HepG2 (cell line): ENCODE measurements around the gene CNKSR3. TPM values are rescaled to one million over a fixed set of nuclear protein-coding genes. Genes with fewer than 3 reads are reported as not detected.

ENCODE experiments used
- ATAC-seq: fragments of 200-7000 bp; cut with Tn5 transposase; 3 replicates; pipeline ENCODE4 v1.9.1; 2020; ENCODE audit warnings: mild to moderate bottlenecking, moderate library complexity
- BruUV-seq: library from RNA; stranded (reverse); fragments of 400-500 nt; replicated peaks from 2 replicates; lab custom pipeline; 2021; lab: Mats Ljungman, UMichigan
- CTCF ChIA-PET: fragments of 300-600 bp; formaldehyde crosslinking; extraction: SDS; loops from one replicate; lab custom pipeline; 2021; ENCODE audit warnings: low total read pairs, inconsistent platforms, low intra/inter-chr PET ratio; lab: Yijun Ruan, JAX
- POLR2A ChIA-PET: fragments of 350-600 bp; sonication (Branson Sonifier 250); formaldehyde crosslinking; loops from one replicate; lab custom pipeline; 2020; ENCODE audit warnings: antibody characterized with exemption, inconsistent platforms; lab: Yijun Ruan, JAX
- DNase-seq: peaks from one replicate; pipeline ENCODE4 v3.0.0-alpha.2; 2015; ENCODE audit warnings: low spot score
- FAIRE-seq: peaks from 3 replicates; lab custom pipeline; 2011; peaks lifted over from hg19 to GRCh38; lab: Jason Lieb, UNC
- H2AFZ ChIP-seq: one replicate; pipeline ENCODE4 v1.6.1; 2011; ENCODE audit warnings: low read length, inconsistent platforms
- H3K27ac ChIP-seq: fragments of 300-600 bp; 3 replicates; pipeline ENCODE4 v1.8.0; 2011; ENCODE audit warnings: mixed run types, mild to moderate bottlenecking, mixed read lengths, low read length, inconsistent platforms; ENCODE audit not compliant: insufficient read depth; ENCODE audit errors: extremely low read length
- H3K27me3 ChIP-seq, 2 experiments: fragments of 200-600 bp in 1 of 2; 2 replicates in 1 of 2; 3 replicates in 1 of 2; pipeline versions ENCODE4 v1.6.0 to v1.8.0; 2011; ENCODE audit warnings: low read length in 2 of 2, mild to moderate bottlenecking in 2 of 2, moderate library complexity in 2 of 2, inconsistent platforms in 1 of 2; ENCODE audit not compliant: insufficient read depth in 2 of 2, control insufficient read depth in 1 of 2
- H3K36me3 ChIP-seq, 2 experiments: fragments of 200-600 bp in 1 of 2; replicated peaks in 1 of 2; 2 replicates in 1 of 2; 3 replicates in 1 of 2; pipeline versions ENCODE4 v1.5.1 to v1.8.0; 2011; ENCODE audit warnings: low read length in 2 of 2, inconsistent platforms in 1 of 2; ENCODE audit not compliant: insufficient read depth in 2 of 2, control insufficient read depth in 1 of 2
- H3K4me1 ChIP-seq: 2 replicates; pipeline ENCODE4 v1.5.1; 2012; ENCODE audit warnings: low read length, inconsistent platforms; ENCODE audit not compliant: insufficient read depth
- H3K4me2 ChIP-seq: 2 replicates; pipeline ENCODE4 v1.6.0; 2011; ENCODE audit warnings: low read depth, low read length, inconsistent platforms
- H3K4me3 ChIP-seq, 3 experiments: fragments of 200-600 bp in 1 of 3; sonication (generic), shearing (Covaris generic) in 1 of 3; replicated peaks in 1 of 3; 2 replicates each; pipeline ENCODE4 v1.5.1; 2011 to 2016; ENCODE audit warnings: low read length in 3 of 3, inconsistent platforms in 2 of 3, low read depth in 2 of 3, mild to moderate bottlenecking in 2 of 3, control low read depth in 1 of 3, mixed read lengths in 1 of 3; ENCODE audit not compliant: insufficient read depth in 1 of 3
- H3K79me2 ChIP-seq: one replicate; pipeline ENCODE4 v1.6.1; 2011; ENCODE audit warnings: low read length, inconsistent platforms; ENCODE audit not compliant: insufficient read depth
- H3K9ac ChIP-seq: 2 replicates; pipeline ENCODE4 v1.6.0; 2011; ENCODE audit warnings: mild to moderate bottlenecking, low read depth, low read length, inconsistent platforms; ENCODE audit not compliant: insufficient read depth
- H3K9me3 ChIP-seq: 2 replicates; pipeline ENCODE4 v1.5.1; 2012; ENCODE audit warnings: mild to moderate bottlenecking, low read length
- H4K20me1 ChIP-seq: 2 replicates; pipeline ENCODE4 v1.6.0; 2011; ENCODE audit warnings: inconsistent platforms, mild to moderate bottlenecking, low read length, moderate library complexity; ENCODE audit not compliant: insufficient read depth
- ARID2 ChIP-seq: sonication (generic); formaldehyde crosslinking; IDR thresholded peaks from 2 replicates; pipeline ENCODE4 v1.8.1; 2022; ENCODE audit warnings: mild to moderate bottlenecking, missing genetic modification reagents, borderline replicate concordance
- CC2D1A ChIP-seq: sonication (generic); formaldehyde crosslinking; IDR thresholded peaks from 2 replicates; pipeline ENCODE4 v1.8.1; 2023; ENCODE audit warnings: mild to moderate bottlenecking, missing genetic modification reagents
- FOXO1 ChIP-seq: sonication (generic); formaldehyde crosslinking; IDR thresholded peaks from 2 replicates; pipeline ENCODE4 v1.4.0; 2020; ENCODE audit warnings: missing genetic modification reagents
- HNF4A ChIP-seq: sonication (generic); formaldehyde crosslinking; IDR thresholded peaks from 2 replicates; pipeline ENCODE4 v1.4.0; 2020; ENCODE audit warnings: missing genetic modification reagents
- HOXD1 ChIP-seq: sonication (generic); formaldehyde crosslinking; IDR thresholded peaks from 2 replicates; pipeline ENCODE4 v1.5.0; 2020; ENCODE audit warnings: missing genetic modification reagents
- JUNB ChIP-seq: sonication (generic); formaldehyde crosslinking; IDR thresholded peaks from 2 replicates; pipeline ENCODE4 v1.8.0; 2022; ENCODE audit warnings: missing genetic modification reagents, mild to moderate bottlenecking, borderline replicate concordance
- KDM2A ChIP-seq: sonication (generic); formaldehyde crosslinking; IDR thresholded peaks from 2 replicates; pipeline ENCODE4 v1.4.0; 2020; ENCODE audit warnings: low read depth, missing genetic modification reagents, borderline replicate concordance
- KMT2B ChIP-seq: IDR thresholded peaks from 2 replicates; pipeline ENCODE4 v1.6.1; 2016; ENCODE audit warnings: missing genetic modification reagents, missing compliant biosample characterization
- MLLT10 ChIP-seq: sonication (generic); formaldehyde crosslinking; IDR thresholded peaks from 2 replicates; pipeline ENCODE4 v1.4.0; 2020; ENCODE audit warnings: missing genetic modification reagents
- MXI1 ChIP-seq: IDR thresholded peaks from 3 replicates; pipeline ENCODE4 v1.6.1; 2012; ENCODE audit warnings: low read depth, low read length, inconsistent platforms, borderline replicate concordance
- PRPF4 ChIP-seq: fragments of 200-400 bp; formaldehyde crosslinking; IDR thresholded peaks from 2 replicates; pipeline ENCODE4 v1.6.1; 2016; ENCODE audit warnings: low read length, low read depth; ENCODE audit not compliant: poor library complexity, severe bottlenecking
- SIX4 ChIP-seq: sonication (generic); formaldehyde crosslinking; IDR thresholded peaks from 2 replicates; pipeline ENCODE4 v1.4.0; 2020; ENCODE audit warnings: missing genetic modification reagents
- ZBTB20 ChIP-seq: sonication (generic); formaldehyde crosslinking; IDR thresholded peaks from 2 replicates; pipeline ENCODE4 v1.8.1; 2023; ENCODE audit warnings: missing genetic modification reagents, low read depth, mild to moderate bottlenecking, borderline replicate concordance
- ZBTB39 ChIP-seq: sonication (generic); formaldehyde crosslinking; IDR thresholded peaks from 2 replicates; pipeline ENCODE4 v1.5.0; 2020; ENCODE audit warnings: missing genetic modification reagents
- ZMYM3 ChIP-seq: sonication (generic); formaldehyde crosslinking; IDR thresholded peaks from 2 replicates; pipeline ENCODE4 v1.5.1; 2020; ENCODE audit warnings: mild to moderate bottlenecking, missing genetic modification reagents
- ZNF354B ChIP-seq: sonication (generic); formaldehyde crosslinking; IDR thresholded peaks from 2 replicates; pipeline ENCODE4 v1.8.0; 2022; ENCODE audit warnings: mild to moderate bottlenecking, missing genetic modification reagents
- ZNF746 ChIP-seq: sonication (generic); formaldehyde crosslinking; IDR thresholded peaks from 2 replicates; pipeline ENCODE4 v1.8.0; 2022; ENCODE audit warnings: mild to moderate bottlenecking, missing genetic modification reagents
- WGBS: methylation state at CpG from one replicate; pipeline ENCODE4 v1.1.6; 2017; ENCODE audit warnings: low lambda C conversion rate; 5-methylcytosine and 5-hydroxymethylcytosine counted together
- in situ Hi-C: cut with HindIII; loops from 2 replicates; pipeline ENCODE4 v1.10.0; 2017; ENCODE audit warnings: low pct_unique_long_range_greater_than_20kb; ENCODE audit not compliant: extremely low pct_ligation_motif_present
- intact Hi-C: fragments of 100-400 bp; cut with micrococcal nuclease; formaldehyde crosslinking; loops from one replicate; pipeline ENCODE4 v1.10.0; 2022; ENCODE audit not compliant: unreplicated experiment
- polyA plus RNA-seq, 8 experiments: library from polyadenylated mRNA; depleted of rRNA in 3 of 8; stranded (reverse) in 7 of 8; unstranded in 1 of 8; fragments of >200 nt; fragmentation: Illumina TruSeq in 4 of 8; extraction: Trizol in 4 of 8; gene quantifications; 2 replicates each; pipeline versions ENCODE4 v1.2.1 to v1.2.3, GENCODE V29; 2011 to 2016; ENCODE audit warnings: low read depth in 4 of 8, missing spikeins in 1 of 8, mixed read lengths in 1 of 8; ENCODE audit not compliant: insufficient read depth in 1 of 8
- total RNA-seq, 5 experiments: library from RNA; depleted of rRNA; stranded (reverse); fragments of >200 nt; fragmentation: Illumina TruSeq; extraction: Trizol; gene quantifications; 2 replicates each; pipeline ENCODE4 v1.2.3, GENCODE V29; 2016; ENCODE audit warnings: low read depth in 1 of 5
- TF ChIP-seq, protein P1 (sequence below): sonication (generic); formaldehyde crosslinking; conservative IDR thresholded peaks from 2 replicates; pipeline ENCODE4 v1.4.0; 2020; ENCODE audit warnings: missing genetic modification reagents

CNKSR3 gene
- total and polyA plus RNA-seq, 2 of the 13 experiments (the other 11 are each of a cell fraction or from before 2014, with no cell fraction given) = 9.2 to 38.6 TPM

DNA sequence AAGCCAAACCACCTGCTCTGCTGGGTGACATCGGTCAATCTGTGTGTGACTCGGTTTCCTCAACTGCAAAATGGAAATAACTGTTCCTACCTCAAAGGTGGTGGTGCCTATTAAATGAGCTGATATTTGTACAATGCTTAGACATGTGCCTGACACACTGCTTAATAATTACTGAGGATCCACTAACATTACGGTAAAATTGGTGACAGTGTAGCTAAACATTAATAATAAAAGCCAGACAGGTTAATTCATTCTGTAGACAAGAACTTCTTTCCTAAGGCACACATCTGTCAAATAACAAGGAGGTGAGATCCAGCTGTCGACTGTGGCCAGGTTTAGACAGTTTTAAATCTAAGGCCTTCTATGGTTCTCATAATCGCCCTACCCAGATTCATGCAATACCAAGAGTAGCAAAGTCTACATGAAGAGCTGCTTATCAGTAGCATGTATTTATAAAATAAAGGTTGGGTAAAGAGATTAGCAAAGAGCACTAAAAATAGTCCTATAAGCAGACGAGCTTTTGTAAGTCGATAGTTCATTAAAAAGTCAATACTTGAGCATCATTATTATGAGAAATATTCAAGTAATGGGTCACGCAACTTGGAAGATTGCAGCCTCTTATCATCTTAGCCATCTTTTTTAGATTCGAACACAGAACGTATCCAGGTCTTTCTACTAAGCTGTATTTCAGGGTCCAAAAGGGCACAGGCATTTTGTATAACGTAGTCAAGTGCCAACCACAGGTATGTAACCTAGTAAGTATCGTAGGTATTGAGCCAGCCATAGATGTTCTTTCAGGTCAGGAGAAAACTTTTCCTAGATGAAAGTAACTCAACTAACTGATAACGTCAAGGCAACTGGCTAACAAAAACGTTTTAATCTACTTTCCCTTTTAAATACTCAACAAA, 3.2 kb downstream of the CNKSR3 start:
- ChIA-PET POLR2A (interaction anchor here (0.9 to 5.8 kb wide), 4 partner anchors 9 to 77 kb away, joined by 3 to 48 read pairs (median 9); no protein-coding TSS in a partner anchor), CTCF (no interaction called here)
- FAIRE-seq (no peak), DNase-seq (peak; percentile 60), ATAC-seq (no peak)
- peaks cover 7 to 30% of the 10 kb centered on the region in 2 experiments for H3K36me3 ChIP-seq
- peaks cover 44% of the 10 kb centered on the region for H4K20me1 ChIP-seq
- H3K27me3 ChIP-seq = no peaks in the 10 kb centered on the region; a peak in 1 of 5 replicates
- in situ Hi-C loops = loop anchor here (25.0 kb wide), 1 partner anchor 345 kb away; no protein-coding TSS in a partner anchor
- peak overlapping the region; percentile 94 for H3K27ac ChIP-seq
- no TSS peak for BruUV-seq
- no peaks in the 10 kb centered on the region for H3K9me3 ChIP-seq
- intact Hi-C loops = loop anchor here (10.0 kb wide), 1 partner anchor 298 kb away; no protein-coding TSS in a partner anchor
- H3K4me3 ChIP-seq = peak overlapping the region; percentile 10 to 99 (median 98); a peak in 4 of 6 replicates
- H3K4me2 ChIP-seq = peak overlapping the region; percentile 86
- 68% methylated on average over 14 of the region's 14 CpGs for WGBS
- H2AFZ ChIP-seq = no peak overlapping the region
- H3K9ac ChIP-seq = peak overlapping the region; percentile 55
- peaks cover 76% of the 10 kb centered on the region for H3K79me2 ChIP-seq
- peaks cover 68% of the 10 kb centered on the region for H3K4me1 ChIP-seq
- TF ChIP-seq KMT2B (CRISPR knock-in tag) = no peak
- TF ChIP-seq, protein P1, sequence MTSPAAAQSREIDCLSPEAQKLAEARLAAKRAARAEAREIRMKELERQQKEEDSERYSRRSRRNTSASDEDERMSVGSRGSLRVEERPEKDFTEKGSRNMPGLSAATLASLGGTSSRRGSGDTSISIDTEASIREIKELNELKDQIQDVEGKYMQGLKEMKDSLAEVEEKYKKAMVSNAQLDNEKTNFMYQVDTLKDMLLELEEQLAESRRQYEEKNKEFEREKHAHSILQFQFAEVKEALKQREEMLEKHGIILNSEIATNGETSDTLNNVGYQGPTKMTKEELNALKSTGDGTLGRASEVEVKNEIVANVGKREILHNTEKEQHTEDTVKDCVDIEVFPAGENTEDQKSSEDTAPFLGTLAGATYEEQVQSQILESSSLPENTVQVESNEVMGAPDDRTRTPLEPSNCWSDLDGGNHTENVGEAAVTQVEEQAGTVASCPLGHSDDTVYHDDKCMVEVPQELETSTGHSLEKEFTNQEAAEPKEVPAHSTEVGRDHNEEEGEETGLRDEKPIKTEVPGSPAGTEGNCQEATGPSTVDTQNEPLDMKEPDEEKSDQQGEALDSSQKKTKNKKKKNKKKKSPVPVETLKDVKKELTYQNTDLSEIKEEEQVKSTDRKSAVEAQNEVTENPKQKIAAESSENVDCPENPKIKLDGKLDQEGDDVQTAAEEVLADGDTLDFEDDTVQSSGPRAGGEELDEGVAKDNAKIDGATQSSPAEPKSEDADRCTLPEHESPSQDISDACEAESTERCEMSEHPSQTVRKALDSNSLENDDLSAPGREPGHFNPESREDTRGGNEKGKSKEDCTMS = no peak
- no peak for TF ChIP-seq ARID2 (CRISPR knock-in tag)
- no peak for TF ChIP-seq KDM2A (CRISPR knock-in tag)
- no peak for TF ChIP-seq CC2D1A (CRISPR knock-in tag)
- TF ChIP-seq JUNB = no peak
- peak; percentile 30; the same call in 1 of the 2 replicates for TF ChIP-seq ZMYM3 (CRISPR knock-in tag)
- no peak for TF ChIP-seq SIX4 (CRISPR knock-in tag)
- no peak for TF ChIP-seq ZBTB39 (CRISPR knock-in tag)
- no peak for TF ChIP-seq HOXD1
- no peak for TF ChIP-seq ZNF746 (CRISPR knock-in tag)
- TF ChIP-seq MLLT10 (CRISPR knock-in tag) = no peak
- TF ChIP-seq PRPF4 = no peak
- 0 out of 3 replicates have a peak, but pooled peaks have one; percentile 37 for TF ChIP-seq MXI1
- TF ChIP-seq ZBTB20 = peak; percentile 71; the same call in 1 of the 2 replicates
- peak; percentile 22; the same call in 1 of the 2 replicates for TF ChIP-seq HNF4A
- no peak for TF ChIP-seq FOXO1 (CRISPR knock-in tag)
- no peak for TF ChIP-seq ZNF354B (CRISPR knock-in tag)
